A673 (cell line): ENCODE measurements around the gene FBLN5.

ENCODE experiments used
- CTCF ChIP-seq: fragments of 300-800, 200-600 bp; sonication (generic); conservative IDR thresholded peaks from 2 replicates; pipeline ENCODE4 v1.5.1; 2017; ENCODE audit warnings: low read depth, mild to moderate bottlenecking, antibody characterized with exemption, low read length, moderate library complexity, mixed read lengths
- EZH2 ChIP-seq: fragments of 200-600 bp; sonication (generic); IDR thresholded peaks from 2 replicates; pipeline ENCODE4 v1.6.1; 2017; ENCODE audit warnings: borderline replicate concordance, low read depth, mild to moderate bottlenecking, mixed read lengths, antibody characterized with exemption, low read length; ENCODE audit not compliant: poor library complexity, severe bottlenecking

- TF ChIP-seq CTCF: no peak
- no peak for TF ChIP-seq EZH2
Observed at GRCh38 chr14:91827746-91828145, 119.7 kb downstream of the FBLN5 start.
